Mesothelial cell of epicardium (in vitro differentiated cells): ENCODE results near the gene RETSAT. TPM values are rescaled to one million over a fixed set of nuclear protein-coding genes. Genes with fewer than 3 reads are reported as not detected.

Experiments used
- DNase-seq, 2 experiments: peaks; one replicate each; pipeline ENCODE4 v3.0.0; 2021; ENCODE audit warnings: low spot score in 2 of 2; ENCODE audit not compliant: unreplicated experiment in 2 of 2
- H3K27ac Mint-ChIP-seq: 2 replicates; pipeline ENCODE4 v1.8.0; 2021; ENCODE audit warnings: mixed read lengths
- H3K27me3 Mint-ChIP-seq: 2 replicates; pipeline ENCODE4 v1.8.0; 2021; ENCODE audit warnings: low read depth, mixed read lengths
- H3K36me3 Mint-ChIP-seq: 2 replicates; pipeline ENCODE4 v1.8.0; 2021; ENCODE audit warnings: mixed read lengths
- H3K4me1 Mint-ChIP-seq: 2 replicates; pipeline ENCODE4 v1.8.0; 2021; ENCODE audit warnings: mixed read lengths
- H3K4me3 Mint-ChIP-seq: 2 replicates; pipeline ENCODE4 v1.8.0; 2021; ENCODE audit warnings: mild to moderate bottlenecking, moderate library complexity, mixed read lengths
- H3K9me3 Mint-ChIP-seq: 2 replicates; pipeline ENCODE4 v1.8.0; 2021; ENCODE audit warnings: mixed read lengths
- CTCF ChIP-seq: fragments of 200-600 bp; sonication (generic); IDR thresholded peaks from one replicate; pipeline ENCODE4 v1.5.0; 2021; ENCODE audit warnings: antibody characterized with exemption; ENCODE audit not compliant: unreplicated experiment
- total RNA-seq: library from RNA; stranded (reverse); gene quantifications from 3 replicates; pipeline ENCODE4 v1.2.1, GENCODE V29; 2021

RETSAT gene
- total RNA-seq, 1 donor from 2014 or later = 27.4 TPM

GRCh38 chr2:85310330-85310729 lies 44.0 kb downstream of the RETSAT start:
- H3K9me3 Mint-ChIP-seq = no peaks in the 10 kb centered on the region
- no peaks in the 10 kb centered on the region for H3K27me3 Mint-ChIP-seq
- no peak for DNase-seq
- H3K4me3 Mint-ChIP-seq = no peak overlapping the region
- peaks cover 29% of the 10 kb centered on the region for H3K36me3 Mint-ChIP-seq
- no peaks in the 10 kb centered on the region for H3K4me1 Mint-ChIP-seq
- no peak for TF ChIP-seq CTCF
- H3K27ac Mint-ChIP-seq = peak overlapping the region; percentile 29

- Mint-ChIP-seq H3K9me3 (no peaks in the 10 kb centered on the region), H3K27ac (peak overlapping the region; percentile 29), H3K4me1 (no peaks in the 10 kb centered on the region), H3K4me3 (no peak overlapping the region), H3K27me3 (no peaks in the 10 kb centered on the region), H3K36me3 (peaks cover 30% of the 10 kb centered on the region)
- no peak for TF ChIP-seq CTCF
- no peak for DNase-seq
Measured at GRCh38 chr2:85309699-85310321, 44.5 kb downstream of the RETSAT start.

- no peak overlapping the region for H3K4me3 Mint-ChIP-seq
- H3K9me3 Mint-ChIP-seq = no peaks in the 10 kb centered on the region
- H3K4me1 Mint-ChIP-seq = no peaks in the 10 kb centered on the region
- TF ChIP-seq CTCF = no peak
- no peak for DNase-seq
- H3K36me3 Mint-ChIP-seq = peaks cover 34% of the 10 kb centered on the region
- H3K27ac Mint-ChIP-seq = no peak overlapping the region
- H3K27me3 Mint-ChIP-seq = no peaks in the 10 kb centered on the region
Measured at GRCh38 chr2:85308896-85309555, 45.3 kb downstream of the RETSAT start.

- Mint-ChIP-seq H3K27ac (no peak overlapping the region), H3K9me3 (no peaks in the 10 kb centered on the region), H3K27me3 (no peaks in the 10 kb centered on the region), H3K36me3 (peaks cover 31% of the 10 kb centered on the region), H3K4me1 (no peaks in the 10 kb centered on the region), H3K4me3 (no peak overlapping the region)
- no peak for TF ChIP-seq CTCF
- no peak for DNase-seq
Measured at GRCh38 chr2:85308201-85308600, 46.1 kb downstream of the RETSAT start.

GRCh38 chr2:85307527-85307897 lies 46.8 kb downstream of the RETSAT start:
- TF ChIP-seq CTCF = no peak
- DNase-seq = no peak
- H3K36me3 Mint-ChIP-seq = peaks cover 31% of the 10 kb centered on the region
- H3K27ac Mint-ChIP-seq = no peak overlapping the region
- H3K9me3 Mint-ChIP-seq = no peaks in the 10 kb centered on the region
- H3K4me1 Mint-ChIP-seq = no peaks in the 10 kb centered on the region
- no peaks in the 10 kb centered on the region for H3K27me3 Mint-ChIP-seq
- no peak overlapping the region for H3K4me3 Mint-ChIP-seq
